Breast epithelium (tissue), 4 donors: ENCODE results near the gene CCDC138. TPM values are rescaled to one million over a fixed set of nuclear protein-coding genes. Genes with fewer than 3 reads are reported as not detected.

Experiments used
- DNase-seq, 2 donors: peaks; one replicate each; pipeline ENCODE4 v3.0.0-alpha.2; 2019; ENCODE audit warnings: low spot score in 2 of 2
- H3K27ac ChIP-seq, 2 donors: fragments of 200-600 bp; sonication (generic) in 1 of 2; one replicate each; pipeline ENCODE4 v1.5.1; 2016 to 2019; ENCODE audit warnings: mild to moderate bottlenecking in 1 of 2
- H3K27me3 ChIP-seq, 2 donors: fragments of 200-600 bp; sonication (generic) in 1 of 2; one replicate each; pipeline versions ENCODE4 v1.5.1 to v1.6.0; 2017 to 2019; ENCODE audit warnings: control low read depth in 1 of 2, mild to moderate bottlenecking in 1 of 2
- H3K36me3 ChIP-seq: fragments of 200-600 bp; one replicate; pipeline ENCODE4 v1.5.1; 2019
- H3K4me1 ChIP-seq, 2 donors: fragments of 200-600 bp; sonication (generic); one replicate each; pipeline ENCODE4 v1.5.1; 2016 to 2019; ENCODE audit warnings: control low read depth in 1 of 2
- H3K4me3 ChIP-seq, 3 donors: fragments of 200-600 bp; sonication (generic); 1 replicate in 2 of 3; 2 replicates in 1 of 3; pipeline ENCODE4 v1.5.1; 2016 to 2019; ENCODE audit warnings: mild to moderate bottlenecking in 3 of 3, moderate library complexity in 2 of 3
- H3K9me3 ChIP-seq, 2 donors: fragments of 200-600 bp; sonication (generic) in 1 of 2; one replicate each; pipeline ENCODE4 v1.5.1; 2016 to 2019; ENCODE audit warnings: control low read depth in 1 of 2
- CTCF ChIP-seq, 3 donors: fragments of 450-650 bp; IDR thresholded peaks; one replicate each; pipeline ENCODE4 v1.5.1; 2016 to 2017; ENCODE audit warnings: antibody characterized with exemption in 3 of 3, mild to moderate bottlenecking in 3 of 3, moderate library complexity in 3 of 3
- POLR2A ChIP-seq: fragments of 450-650 bp; IDR thresholded peaks from one replicate; pipeline ENCODE4 v1.6.1; 2016; ENCODE audit warnings: antibody characterized with exemption, mild to moderate bottlenecking, moderate library complexity
- POLR2AphosphoS5 ChIP-seq, 3 donors: sonication (generic); formaldehyde crosslinking; IDR thresholded peaks; one replicate each; pipeline ENCODE4 v1.6.1; 2017; ENCODE audit warnings: antibody characterized with exemption in 3 of 3
- intact Hi-C: fragments of 100-400 bp; cut with DNase I; formaldehyde crosslinking; loops from one replicate; pipeline ENCODE4 v1.15.1; 2023; ENCODE audit warnings: low total_unique reads
- total RNA-seq, 3 donors: library from RNA; depleted of rRNA; stranded (reverse); fragments of >200 nt; gene quantifications; one replicate each; pipeline ENCODE4 v1.1.0, GENCODE V29; 2016

The CCDC138 gene
- total RNA-seq, 3 donors from 2014 or later: 2.1 to 13.5 (median 5.2) TPM

DNA sequence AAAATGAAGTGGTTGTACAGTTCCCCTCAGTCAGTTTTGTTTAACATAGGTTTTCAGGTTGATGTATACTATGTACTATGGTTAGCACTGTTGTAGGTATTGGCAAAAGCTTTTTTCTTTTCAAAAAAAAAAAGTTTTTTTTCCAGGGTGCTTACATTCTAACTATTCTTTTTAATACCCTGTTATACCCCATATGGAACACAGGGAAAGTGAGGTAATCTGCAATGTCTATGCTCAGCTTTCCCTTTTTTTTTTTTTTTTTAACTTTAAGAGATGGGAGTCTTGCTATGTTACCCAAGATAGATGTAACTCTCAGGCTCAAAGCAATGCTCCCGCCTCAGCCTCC is 590 bp upstream of the CCDC138 start:
- Histone ChIP-seq H3K36me3 (no peaks in the 10 kb centered on the region), H3K4me1 (no peaks in the 10 kb centered on the region), H3K9me3 (no peaks in the 10 kb centered on the region), H3K27me3 (no peaks in the 10 kb centered on the region), H3K4me3 (peak overlapping the region; percentile 55 to 94 (median 87)), H3K27ac (peak overlapping the region; percentile 84 to 92)
- intact Hi-C loops: no loop called here
- TF ChIP-seq CTCF (IDR thresholded peaks at IDR 0.05): no peak
- no peak for TF ChIP-seq POLR2A
- no peak for TF ChIP-seq POLR2AphosphoS5 (IDR thresholded peaks at IDR 0.05)
- DNase-seq: no peak

- no peaks in the 10 kb centered on the region for H3K27me3 ChIP-seq
- peak overlapping the region; percentile 84 to 92 for H3K27ac ChIP-seq
- peak overlapping the region; percentile 55 to 94 (median 87) for H3K4me3 ChIP-seq
- DNase-seq: no peak
- H3K4me1 ChIP-seq: no peaks in the 10 kb centered on the region
- H3K9me3 ChIP-seq: no peaks in the 10 kb centered on the region
- intact Hi-C loops: no loop called here
- TF ChIP-seq POLR2A (no peak), CTCF (IDR thresholded peaks at IDR 0.05) (no peak), POLR2AphosphoS5 (IDR thresholded peaks at IDR 0.05) (no peak)
- H3K36me3 ChIP-seq: no peaks in the 10 kb centered on the region
Measured at GRCh38 chr2:108787216-108787541, 608 bp downstream of the CCDC138 start.

DNA sequence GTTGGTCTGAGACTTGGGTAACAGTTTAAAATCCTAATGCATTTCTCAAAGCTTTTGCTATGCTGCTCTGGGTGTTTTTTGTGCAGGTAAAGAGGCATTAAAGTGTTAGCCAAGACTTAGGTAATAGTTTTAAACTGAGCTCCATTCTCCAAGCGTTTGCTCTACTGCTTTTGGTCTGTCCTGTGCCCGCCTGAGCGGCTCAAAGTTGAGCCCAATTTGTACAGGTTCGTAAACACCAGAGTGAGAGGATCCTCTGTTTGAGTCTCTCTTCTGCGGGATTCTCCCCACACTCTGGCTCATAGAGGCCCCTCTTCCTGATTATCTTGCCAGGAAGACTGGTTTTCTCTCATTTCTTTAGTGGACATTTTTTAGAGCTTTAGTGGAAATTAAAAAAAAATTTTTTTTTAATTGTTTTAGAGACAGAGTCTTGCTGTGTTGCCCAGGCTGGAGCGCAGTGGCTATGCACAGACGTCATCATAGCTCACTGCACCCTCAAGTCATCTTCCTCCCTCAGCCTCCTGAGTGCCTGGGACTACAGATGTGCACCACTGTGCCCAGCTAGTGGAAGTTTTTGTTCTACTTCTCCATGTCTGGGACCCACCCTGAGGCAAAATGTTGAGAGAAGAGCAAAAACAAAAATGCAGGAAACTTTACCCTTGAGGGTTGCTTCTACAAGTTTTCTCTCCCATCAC is 16.6 kb downstream of the CCDC138 start:
- intact Hi-C loops: no loop called here
- DNase-seq: no peak
- H3K9me3 ChIP-seq: no peaks in the 10 kb centered on the region
- H3K36me3 ChIP-seq: no peaks in the 10 kb centered on the region
- no peak overlapping the region for H3K27ac ChIP-seq
- no peak overlapping the region for H3K4me3 ChIP-seq
- TF ChIP-seq POLR2A (no peak), CTCF (IDR thresholded peaks at IDR 0.05) (no peak), POLR2AphosphoS5 (IDR thresholded peaks at IDR 0.05) (no peak)
- H3K4me1 ChIP-seq: no peaks in the 10 kb centered on the region
- no peaks in the 10 kb centered on the region for H3K27me3 ChIP-seq

DNA sequence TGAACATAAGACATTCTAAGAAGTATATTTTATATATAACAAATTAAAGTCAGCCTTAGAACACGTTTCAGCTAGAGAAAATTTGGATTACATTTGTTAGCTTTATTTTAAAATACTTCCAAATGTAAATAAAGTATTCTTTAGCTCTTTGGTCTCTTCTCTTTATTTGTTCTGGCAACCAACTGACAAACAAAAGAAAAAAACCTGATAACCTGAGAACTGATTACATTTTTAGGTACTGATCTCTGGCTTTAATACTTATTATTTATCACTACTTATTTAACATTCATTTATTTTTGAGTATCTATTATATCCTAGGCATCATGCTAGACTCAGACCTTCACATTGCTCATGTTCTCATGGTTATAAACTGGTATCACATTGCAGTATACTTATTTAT is 18.5 kb downstream of the CCDC138 start:
- intact Hi-C loops: no loop called here
- no peak for TF ChIP-seq POLR2AphosphoS5 (IDR thresholded peaks at IDR 0.05)
- no peak for TF ChIP-seq POLR2A
- TF ChIP-seq CTCF (IDR thresholded peaks at IDR 0.05): no peak
- no peaks in the 10 kb centered on the region for H3K36me3 ChIP-seq
- no peak overlapping the region for H3K4me3 ChIP-seq
- H3K27ac ChIP-seq: no peak overlapping the region
- no peak for DNase-seq
- no peaks in the 10 kb centered on the region for H3K4me1 ChIP-seq
- no peaks in the 10 kb centered on the region for H3K27me3 ChIP-seq
- peaks cover 5% of the 10 kb centered on the region in 2 donors for H3K9me3 ChIP-seq

DNA sequence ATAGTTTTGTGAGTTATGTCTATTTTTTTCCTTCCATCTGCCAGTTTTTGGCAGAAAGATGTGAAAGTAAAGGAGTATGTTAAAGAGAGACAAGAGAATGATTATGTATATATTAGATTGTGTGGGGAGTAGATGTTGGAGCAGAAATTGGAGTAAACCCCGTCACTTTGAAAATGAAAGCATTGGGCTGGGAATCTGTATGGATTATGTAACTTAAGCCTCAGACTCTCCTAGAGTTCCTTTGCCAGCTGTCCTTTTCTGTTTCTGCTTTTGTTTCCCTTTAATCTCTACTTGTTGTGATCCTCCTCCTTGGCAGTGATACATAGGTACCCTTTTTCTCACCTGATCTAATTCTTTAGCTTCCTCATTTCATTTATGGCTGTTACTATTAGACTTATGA is 19.2 kb downstream of the CCDC138 start:
- Histone ChIP-seq H3K36me3 (no peaks in the 10 kb centered on the region), H3K4me1 (no peaks in the 10 kb centered on the region), H3K27me3 (no peaks in the 10 kb centered on the region), H3K4me3 (no peak overlapping the region), H3K9me3 (peaks cover 5 to 7% of the 10 kb centered on the region in 2 donors), H3K27ac (no peak overlapping the region)
- intact Hi-C loops: no loop called here
- no peak for DNase-seq
- no peak for TF ChIP-seq POLR2AphosphoS5 (IDR thresholded peaks at IDR 0.05)
- no peak for TF ChIP-seq POLR2A
- no peak for TF ChIP-seq CTCF (IDR thresholded peaks at IDR 0.05)
